WTC11 (cell line): ENCODE results near the gene IRS1. TPM values are rescaled to one million over a fixed set of nuclear protein-coding genes. Genes with fewer than 3 reads are reported as not detected.

Experiments
- ATF6 ChIP-seq: sonication (generic); formaldehyde crosslinking; IDR thresholded peaks from 2 replicates; pipeline ENCODE4 v1.8.1; 2023; ENCODE audit warnings: mild to moderate bottlenecking, missing genetic modification reagents
- CREB1 ChIP-seq: sonication (generic); formaldehyde crosslinking; IDR thresholded peaks from 2 replicates; pipeline ENCODE4 v1.8.0; 2023; ENCODE audit warnings: mild to moderate bottlenecking, missing genetic modification reagents
- CREM ChIP-seq: sonication (generic); formaldehyde crosslinking; IDR thresholded peaks from 2 replicates; pipeline ENCODE4 v1.8.1; 2022; ENCODE audit warnings: mild to moderate bottlenecking, missing genetic modification reagents, moderate library complexity
- GABPB1 ChIP-seq: sonication (generic); formaldehyde crosslinking; IDR thresholded peaks from 2 replicates; pipeline ENCODE4 v1.8.1; 2023; ENCODE audit warnings: mild to moderate bottlenecking, missing genetic modification reagents
- GRHL2 ChIP-seq: fragments of 250-450 bp; sonication (Bioruptor Pico); IDR thresholded peaks from 2 replicates; pipeline ENCODE4 v1.8.0; 2022; ENCODE audit warnings: mild to moderate bottlenecking, moderate library complexity; ENCODE audit not compliant: insufficient replicate concordance, severe bottlenecking
- HMGA2 ChIP-seq: fragments of 250-450 bp; sonication (Bioruptor Pico); IDR thresholded peaks from 2 replicates; pipeline ENCODE4 v1.4.0; 2021; ENCODE audit warnings: mild to moderate bottlenecking, moderate library complexity
- IRF2 ChIP-seq: sonication (generic); formaldehyde crosslinking; IDR thresholded peaks from 2 replicates; pipeline ENCODE4 v1.8.0; 2022; ENCODE audit warnings: low read depth, missing genetic modification reagents, borderline replicate concordance
- JAZF1 ChIP-seq: fragments of 250-450 bp; sonication (Bioruptor Pico); IDR thresholded peaks from 2 replicates; pipeline ENCODE4 v1.9.0; 2021; ENCODE audit warnings: moderate library complexity, mild to moderate bottlenecking, inconsistent platforms
- JUN ChIP-seq: sonication (generic); formaldehyde crosslinking; IDR thresholded peaks from 2 replicates; pipeline ENCODE4 v1.8.0; 2023; ENCODE audit warnings: mild to moderate bottlenecking, missing genetic modification reagents
- MLX ChIP-seq: sonication (generic); formaldehyde crosslinking; IDR thresholded peaks from 2 replicates; pipeline ENCODE4 v1.8.1; 2023; ENCODE audit warnings: mild to moderate bottlenecking, missing genetic modification reagents, moderate library complexity
- NFYB ChIP-seq: sonication (generic); formaldehyde crosslinking; conservative IDR thresholded peaks from 2 replicates; pipeline ENCODE4 v1.8.0; 2022; ENCODE audit warnings: low read depth, missing genetic modification reagents
- RELA ChIP-seq: sonication (generic); formaldehyde crosslinking; IDR thresholded peaks from 2 replicates; pipeline ENCODE4 v1.8.1; 2022; ENCODE audit warnings: missing genetic modification reagents, mild to moderate bottlenecking, borderline replicate concordance
- SP1 ChIP-seq: sonication (generic); formaldehyde crosslinking; conservative IDR thresholded peaks from 2 replicates; pipeline ENCODE4 v1.8.1; 2022; ENCODE audit warnings: missing genetic modification reagents
- TCF7 ChIP-seq: sonication (generic); formaldehyde crosslinking; IDR thresholded peaks from 2 replicates; pipeline ENCODE4 v1.8.0; 2022; ENCODE audit warnings: mild to moderate bottlenecking, low read depth, missing genetic modification reagents, moderate library complexity
- TEAD4 ChIP-seq: sonication (generic); formaldehyde crosslinking; IDR thresholded peaks from 2 replicates; pipeline ENCODE4 v1.8.0; 2022; ENCODE audit warnings: mild to moderate bottlenecking, missing genetic modification reagents
- ZBTB43 ChIP-seq: sonication (generic); formaldehyde crosslinking; IDR thresholded peaks from 2 replicates; pipeline ENCODE4 v1.8.1; 2023; ENCODE audit warnings: mild to moderate bottlenecking, missing genetic modification reagents
- ZNF396 ChIP-seq: fragments of 250-450 bp; sonication (Bioruptor Pico); IDR thresholded peaks from 2 replicates; pipeline ENCODE4 v1.8.0; 2021; ENCODE audit warnings: mild to moderate bottlenecking, moderate library complexity, borderline replicate concordance
- ZNF532 ChIP-seq: fragments of 250-450 bp; sonication (Bioruptor Pico); IDR thresholded peaks from 2 replicates; pipeline ENCODE4 v1.9.0; 2021; ENCODE audit warnings: mild to moderate bottlenecking, borderline replicate concordance
- ZNF671 ChIP-seq: fragments of 250-450 bp; sonication (Bioruptor Pico); IDR thresholded peaks from 2 replicates; pipeline ENCODE4 v1.8.0; 2021; ENCODE audit warnings: mild to moderate bottlenecking
- total RNA-seq: library from RNA; stranded (reverse); gene quantifications from 3 replicates; pipeline ENCODE4 v1.2.3, GENCODE V29; 2021
- TF ChIP-seq, protein P1 (sequence below): sonication (generic); formaldehyde crosslinking; IDR thresholded peaks from 2 replicates; pipeline ENCODE4 v1.8.1; 2023; ENCODE audit warnings: mild to moderate bottlenecking, missing genetic modification reagents, moderate library complexity
- TF ChIP-seq, protein P2 (sequence below): sonication (generic); formaldehyde crosslinking; IDR thresholded peaks from 2 replicates; pipeline ENCODE4 v1.8.1; 2022; ENCODE audit warnings: low read depth, missing genetic modification reagents, borderline replicate concordance
- TF ChIP-seq, protein P3 (sequence below): sonication (generic); formaldehyde crosslinking; IDR thresholded peaks from 2 replicates; pipeline ENCODE4 v1.8.1; 2022; ENCODE audit warnings: missing genetic modification reagents, borderline replicate concordance
- TF ChIP-seq, protein P4 (sequence below): sonication (generic); formaldehyde crosslinking; IDR thresholded peaks from 2 replicates; pipeline ENCODE4 v1.8.0; 2022; ENCODE audit warnings: mild to moderate bottlenecking, missing genetic modification reagents

IRS1 gene
- total RNA-seq, 1 experiment from 2014 or later = 22.9 TPM

GRCh38 chr2:226798422-226799210 is 1.0 kb downstream of the IRS1 start (continued):
- no peak for TF ChIP-seq CREB1 (CRISPR knock-in tag)
- no peak for TF ChIP-seq GRHL2
- 0 out of 2 replicates have a peak, but pooled peaks have one; percentile 48 for TF ChIP-seq ZBTB43
- TF ChIP-seq TEAD4 (CRISPR knock-in tag) = no peak
- no peak for TF ChIP-seq ATF6 (CRISPR knock-in tag)
- TF ChIP-seq TCF7 (CRISPR knock-in tag) = 0 out of 2 replicates have a peak, but pooled peaks have one; percentile 33
- TF ChIP-seq GABPB1 (CRISPR knock-in tag) = no peak
- TF ChIP-seq ZNF532 (CRISPR knock-in tag) = no peak
- TF ChIP-seq, protein P1, sequence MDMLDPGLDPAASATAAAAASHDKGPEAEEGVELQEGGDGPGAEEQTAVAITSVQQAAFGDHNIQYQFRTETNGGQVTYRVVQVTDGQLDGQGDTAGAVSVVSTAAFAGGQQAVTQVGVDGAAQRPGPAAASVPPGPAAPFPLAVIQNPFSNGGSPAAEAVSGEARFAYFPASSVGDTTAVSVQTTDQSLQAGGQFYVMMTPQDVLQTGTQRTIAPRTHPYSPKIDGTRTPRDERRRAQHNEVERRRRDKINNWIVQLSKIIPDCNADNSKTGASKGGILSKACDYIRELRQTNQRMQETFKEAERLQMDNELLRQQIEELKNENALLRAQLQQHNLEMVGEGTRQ (CRISPR knock-in tag) = no peak
- TF ChIP-seq JAZF1 (CRISPR knock-in tag) = no peak
- no peak; the same call in 1 of the 2 replicates for TF ChIP-seq SP1 (CRISPR knock-in tag)
- no peak for TF ChIP-seq MLX (CRISPR knock-in tag)
- TF ChIP-seq CREM (CRISPR knock-in tag) = peak; percentile 82; the same call in 1 of the 2 replicates
- TF ChIP-seq, protein P2, sequence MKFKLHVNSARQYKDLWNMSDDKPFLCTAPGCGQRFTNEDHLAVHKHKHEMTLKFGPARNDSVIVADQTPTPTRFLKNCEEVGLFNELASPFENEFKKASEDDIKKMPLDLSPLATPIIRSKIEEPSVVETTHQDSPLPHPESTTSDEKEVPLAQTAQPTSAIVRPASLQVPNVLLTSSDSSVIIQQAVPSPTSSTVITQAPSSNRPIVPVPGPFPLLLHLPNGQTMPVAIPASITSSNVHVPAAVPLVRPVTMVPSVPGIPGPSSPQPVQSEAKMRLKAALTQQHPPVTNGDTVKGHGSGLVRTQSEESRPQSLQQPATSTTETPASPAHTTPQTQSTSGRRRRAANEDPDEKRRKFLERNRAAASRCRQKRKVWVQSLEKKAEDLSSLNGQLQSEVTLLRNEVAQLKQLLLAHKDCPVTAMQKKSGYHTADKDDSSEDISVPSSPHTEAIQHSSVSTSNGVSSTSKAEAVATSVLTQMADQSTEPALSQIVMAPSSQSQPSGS (CRISPR knock-in tag) = no peak
- TF ChIP-seq JUN = no peak
- TF ChIP-seq NFYB (CRISPR knock-in tag) = no peak; the same call in 1 of the 2 replicates
- no peak for TF ChIP-seq ZNF396 (CRISPR knock-in tag)
- TF ChIP-seq IRF2 (CRISPR knock-in tag) = no peak
- no peak for TF ChIP-seq HMGA2
- no peak for TF ChIP-seq ZNF671
- TF ChIP-seq, protein P3, sequence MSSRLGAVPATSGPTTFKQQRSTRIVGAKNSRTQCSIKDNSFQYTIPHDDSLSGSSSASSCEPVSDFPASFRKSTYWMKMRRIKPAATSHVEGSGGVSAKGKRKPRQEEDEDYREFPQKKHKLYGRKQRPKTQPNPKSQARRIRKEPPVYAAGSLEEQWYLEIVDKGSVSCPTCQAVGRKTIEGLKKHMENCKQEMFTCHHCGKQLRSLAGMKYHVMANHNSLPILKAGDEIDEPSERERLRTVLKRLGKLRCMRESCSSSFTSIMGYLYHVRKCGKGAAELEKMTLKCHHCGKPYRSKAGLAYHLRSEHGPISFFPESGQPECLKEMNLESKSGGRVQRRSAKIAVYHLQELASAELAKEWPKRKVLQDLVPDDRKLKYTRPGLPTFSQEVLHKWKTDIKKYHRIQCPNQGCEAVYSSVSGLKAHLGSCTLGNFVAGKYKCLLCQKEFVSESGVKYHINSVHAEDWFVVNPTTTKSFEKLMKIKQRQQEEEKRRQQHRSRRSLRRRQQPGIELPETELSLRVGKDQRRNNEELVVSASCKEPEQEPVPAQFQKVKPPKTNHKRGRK (CRISPR knock-in tag) = peak; percentile 42; the same call in 1 of the 2 replicates
- TF ChIP-seq, protein P4, sequence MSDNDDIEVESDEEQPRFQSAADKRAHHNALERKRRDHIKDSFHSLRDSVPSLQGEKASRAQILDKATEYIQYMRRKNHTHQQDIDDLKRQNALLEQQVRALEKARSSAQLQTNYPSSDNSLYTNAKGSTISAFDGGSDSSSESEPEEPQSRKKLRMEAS = peak; percentile 95
- TF ChIP-seq RELA (CRISPR knock-in tag) = 0 out of 2 replicates have a peak, but pooled peaks have one; percentile 49
